Loucy (cell line): ENCODE results near the gene HOXA9.
A peak's percentile ranks its signal among the peaks of the same experiment; 100 is the strongest.

Experiments used
- H2AFZ ChIP-seq: fragments of 200-600 bp; sonication (generic); 2 replicates; pipeline ENCODE4 v1.6.0; 2016; ENCODE audit warnings: antibody characterized with exemption, mild to moderate bottlenecking, low read length, moderate library complexity
- H3F3A ChIP-seq: fragments of 200-600 bp; 2 replicates; pipeline ENCODE4 v1.6.0; 2016; ENCODE audit warnings: antibody characterized with exemption, low read depth, mild to moderate bottlenecking
- H3K27me3 ChIP-seq: fragments of 200-600 bp; sonication (generic); 2 replicates; pipeline ENCODE4 v1.6.1; 2014; ENCODE audit warnings: low read length, mild to moderate bottlenecking; ENCODE audit not compliant: insufficient read depth, poor library complexity, severe bottlenecking
- H3K36me3 ChIP-seq: fragments of 200-600 bp; sonication (generic); 2 replicates; pipeline ENCODE4 v1.6.1; 2016; ENCODE audit warnings: low read length; ENCODE audit not compliant: insufficient read depth
- H3K4me1 ChIP-seq: fragments of 200-600 bp; sonication (generic); 2 replicates; pipeline ENCODE4 v1.5.1; 2014; ENCODE audit warnings: low read length, mild to moderate bottlenecking; ENCODE audit not compliant: insufficient read depth, poor library complexity, severe bottlenecking
- H3K4me2 ChIP-seq: fragments of 200-600 bp; sonication (generic); 2 replicates; pipeline ENCODE4 v1.6.0; 2014; ENCODE audit warnings: antibody characterized with exemption, low read length, low read depth, mild to moderate bottlenecking; ENCODE audit not compliant: poor library complexity, severe bottlenecking
- H3K4me3 ChIP-seq: fragments of 200-600 bp; sonication (generic); 2 replicates; pipeline ENCODE4 v1.5.1; 2014; ENCODE audit warnings: low read length, mild to moderate bottlenecking, mixed read lengths; ENCODE audit not compliant: poor library complexity, severe bottlenecking
- H3K79me2 ChIP-seq: fragments of 200-600 bp; sonication (generic); 2 replicates; pipeline ENCODE4 v1.6.1; 2014; ENCODE audit warnings: low read length; ENCODE audit not compliant: insufficient read depth
- H3K9ac ChIP-seq: fragments of 200-600 bp; sonication (generic); 2 replicates; pipeline ENCODE4 v1.6.0; 2014; ENCODE audit warnings: mild to moderate bottlenecking, low read depth, low read length, moderate library complexity; ENCODE audit not compliant: poor library complexity, severe bottlenecking
- H3K9me2 ChIP-seq: fragments of 200-600 bp; sonication (generic); replicated peaks from 2 replicates; pipeline ENCODE4 v1.6.1; 2016; ENCODE audit warnings: low read depth, low read length, mixed read lengths
- H3K9me3 ChIP-seq: fragments of 200-600 bp; sonication (generic); 2 replicates; pipeline ENCODE4 v1.6.1; 2014; ENCODE audit warnings: mild to moderate bottlenecking, antibody characterized with exemption, low read length, low read depth; ENCODE audit not compliant: insufficient read depth
- H4K20me1 ChIP-seq: fragments of 200-600 bp; sonication (generic); 2 replicates; pipeline ENCODE4 v1.6.0; 2014; ENCODE audit warnings: antibody characterized with exemption, low read length, mild to moderate bottlenecking; ENCODE audit not compliant: insufficient read depth, poor library complexity, severe bottlenecking
- EZH2phosphoT487 ChIP-seq: fragments of 200-600 bp; IDR thresholded peaks from 2 replicates; pipeline ENCODE4 v1.6.1; 2018; ENCODE audit warnings: antibody characterized with exemption, mild to moderate bottlenecking, moderate library complexity, borderline replicate concordance
- TF ChIP-seq, protein P1 (sequence below): fragments of 200-600 bp; sonication (generic); conservative IDR thresholded peaks from 2 replicates; pipeline ENCODE4 v1.5.1; 2014; ENCODE audit warnings: mild to moderate bottlenecking, antibody characterized with exemption, low read length

Gene HOXA9

DNA sequence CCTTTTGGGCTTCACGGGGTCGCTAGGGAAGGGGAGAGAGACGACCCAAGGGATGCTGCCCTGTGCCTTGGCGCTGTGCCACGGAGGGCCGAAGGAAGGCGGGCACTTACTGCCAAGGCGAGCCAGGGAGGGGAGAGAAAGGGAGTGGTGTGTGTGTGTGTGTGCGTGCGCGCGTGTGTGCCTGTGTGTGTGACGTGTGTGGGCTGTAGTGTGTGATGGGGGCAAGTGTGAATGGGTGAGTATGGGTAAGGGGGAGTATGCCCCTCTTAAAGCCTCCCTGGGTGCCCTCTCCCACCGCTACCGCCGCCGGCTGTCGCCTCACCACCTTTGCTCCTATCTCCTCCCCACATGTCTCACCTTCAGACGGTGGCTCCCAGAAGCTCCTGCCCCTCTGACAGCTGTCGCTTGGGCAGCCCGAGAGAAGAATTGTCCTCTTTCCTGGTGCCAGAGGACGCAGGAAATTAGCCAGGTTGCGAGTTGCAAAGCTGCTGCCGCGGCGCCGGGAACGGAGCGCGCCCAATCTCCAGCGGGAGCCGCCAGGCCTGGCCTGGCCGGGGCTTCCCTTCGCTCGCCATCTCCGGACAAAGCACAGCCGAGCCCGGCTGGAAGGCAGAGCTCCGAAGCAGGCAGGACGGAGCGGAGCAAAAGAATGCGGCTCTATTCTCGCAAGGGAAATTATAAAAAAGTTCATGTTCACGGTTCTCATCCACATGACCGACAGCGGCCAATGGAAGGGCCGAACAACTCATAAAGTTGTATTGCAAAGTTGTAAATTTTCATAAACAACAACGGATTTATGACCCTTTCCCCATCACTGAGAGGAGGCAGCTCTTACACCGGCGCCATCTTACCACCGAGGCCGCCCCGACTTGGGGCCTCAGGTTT is 13.2 kb downstream of the HOXA9 start, which contains the start of gene HOXA3:
TSS of gene HOXA3 (minus strand) at position 653 of the 885 bp plus-strand sequence. CDS start 41,943 bp downstream, outside the sequence.
- Histone ChIP-seq H3K79me2 (peaks cover 100% of the 10 kb centered on the region), H3K27me3 (peaks cover 35% of the 10 kb centered on the region), H3K9ac (peak within 1 kb of the TSS; percentile 99)

DNA sequence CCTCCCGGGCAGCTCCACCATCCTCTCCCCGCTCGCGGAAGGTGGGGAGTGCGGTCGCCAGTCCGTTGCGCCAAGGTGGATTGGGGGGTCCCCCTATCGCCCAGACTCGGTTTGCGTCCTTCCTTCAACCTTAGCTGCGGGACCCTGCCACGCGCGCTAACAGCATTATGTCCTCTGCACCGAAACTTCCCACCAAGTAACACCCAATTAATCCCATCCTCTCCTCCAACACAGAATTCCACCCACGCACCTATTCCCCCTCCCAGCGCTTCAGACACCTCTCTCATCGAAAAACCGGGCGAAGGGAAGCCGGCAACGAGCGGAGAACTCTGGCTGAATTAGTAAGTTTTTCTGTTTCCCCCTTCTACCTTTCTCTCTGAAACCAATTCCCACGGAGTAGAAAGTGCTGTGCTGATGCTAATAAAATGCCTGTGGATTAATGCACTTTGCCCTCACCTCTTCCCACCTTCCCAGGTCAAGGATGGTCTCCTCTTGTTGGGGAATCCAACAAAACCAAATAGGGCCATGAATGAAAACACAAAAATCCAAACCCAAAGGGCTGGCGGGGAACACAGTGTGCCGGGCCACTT is 13.9 kb downstream of the HOXA9 start:
- no peaks in the 10 kb centered on the region for H3F3A ChIP-seq
- peak overlapping the region; percentile 91 for H3K4me2 ChIP-seq
- no peak overlapping the region for H2AFZ ChIP-seq
- no peaks in the 10 kb centered on the region for H3K9me3 ChIP-seq
- H3K9ac ChIP-seq, result peak overlapping the region; percentile 99
- no peaks in the 10 kb centered on the region for H3K9me2 ChIP-seq
- TF ChIP-seq EZH2phosphoT487, result no peak
- TF ChIP-seq, protein P1, sequence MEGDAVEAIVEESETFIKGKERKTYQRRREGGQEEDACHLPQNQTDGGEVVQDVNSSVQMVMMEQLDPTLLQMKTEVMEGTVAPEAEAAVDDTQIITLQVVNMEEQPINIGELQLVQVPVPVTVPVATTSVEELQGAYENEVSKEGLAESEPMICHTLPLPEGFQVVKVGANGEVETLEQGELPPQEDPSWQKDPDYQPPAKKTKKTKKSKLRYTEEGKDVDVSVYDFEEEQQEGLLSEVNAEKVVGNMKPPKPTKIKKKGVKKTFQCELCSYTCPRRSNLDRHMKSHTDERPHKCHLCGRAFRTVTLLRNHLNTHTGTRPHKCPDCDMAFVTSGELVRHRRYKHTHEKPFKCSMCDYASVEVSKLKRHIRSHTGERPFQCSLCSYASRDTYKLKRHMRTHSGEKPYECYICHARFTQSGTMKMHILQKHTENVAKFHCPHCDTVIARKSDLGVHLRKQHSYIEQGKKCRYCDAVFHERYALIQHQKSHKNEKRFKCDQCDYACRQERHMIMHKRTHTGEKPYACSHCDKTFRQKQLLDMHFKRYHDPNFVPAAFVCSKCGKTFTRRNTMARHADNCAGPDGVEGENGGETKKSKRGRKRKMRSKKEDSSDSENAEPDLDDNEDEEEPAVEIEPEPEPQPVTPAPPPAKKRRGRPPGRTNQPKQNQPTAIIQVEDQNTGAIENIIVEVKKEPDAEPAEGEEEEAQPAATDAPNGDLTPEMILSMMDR, result no peak
- H3K27me3 ChIP-seq, result peaks cover 35% of the 10 kb centered on the region
- peaks cover 56% of the 10 kb centered on the region for H4K20me1 ChIP-seq
- peaks cover 36% of the 10 kb centered on the region for H3K36me3 ChIP-seq
- peaks cover 100% of the 10 kb centered on the region for H3K79me2 ChIP-seq
- H3K4me3 ChIP-seq, result peak overlapping the region; percentile 94
- H3K4me1 ChIP-seq, result peaks cover 32% of the 10 kb centered on the region

More for the DNA sequence above, 13.2 kb downstream of the HOXA9 start, which contains the start of gene HOXA3:
- Histone ChIP-seq H4K20me1 (peaks cover 49% of the 10 kb centered on the region), H3K4me1 (peaks cover 25% of the 10 kb centered on the region), H3K36me3 (peaks cover 29% of the 10 kb centered on the region), H3K9me3 (no peaks in the 10 kb centered on the region), H3K4me3 (peak within 1 kb of the TSS; percentile 94), H3K4me2 (peak within 1 kb of the TSS; percentile 91), H2AFZ (no peak within 1 kb of the TSS), H3K9me2 (no peaks in the 10 kb centered on the region), H3F3A (no peaks in the 10 kb centered on the region)
- TF ChIP-seq, protein P1, result no peak
- no peak for TF ChIP-seq EZH2phosphoT487

DNA sequence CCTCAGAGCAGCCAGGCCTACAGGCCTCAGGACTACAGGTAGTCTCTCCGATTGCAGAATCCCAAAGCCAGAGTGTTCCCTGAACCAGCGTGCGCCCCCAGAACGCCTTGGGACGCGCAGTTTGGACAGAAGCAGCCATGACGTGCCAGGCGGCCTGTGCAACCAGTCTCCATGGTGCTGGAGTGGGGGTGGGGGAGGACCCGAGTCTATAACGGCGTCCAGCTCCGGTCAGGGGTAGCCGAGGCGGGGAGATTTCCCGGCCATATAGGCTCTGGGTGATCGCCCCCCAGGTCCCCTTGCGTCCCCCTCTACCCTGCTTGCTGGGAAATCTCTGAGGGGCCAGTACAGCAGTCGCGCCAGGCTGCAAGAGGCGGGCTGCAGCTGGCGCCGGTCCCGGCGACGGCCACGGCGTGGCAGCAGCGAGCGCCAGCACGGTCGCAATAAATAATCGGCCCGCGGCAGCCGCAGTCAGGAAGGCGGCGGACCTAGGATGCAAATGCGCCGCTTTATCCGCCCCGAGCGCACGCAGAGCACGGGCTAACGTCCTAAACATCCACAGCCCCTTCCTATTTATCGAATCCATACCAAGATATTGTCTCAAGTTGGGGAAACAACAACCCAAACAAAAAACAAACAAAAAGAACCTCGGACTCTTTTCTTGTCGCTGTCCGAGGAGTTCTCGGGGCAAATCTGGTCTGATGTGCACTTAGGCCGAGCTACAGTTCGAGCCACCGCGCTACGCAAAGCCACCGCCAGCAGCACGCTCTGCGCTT is 14.6 kb downstream of the HOXA9 start:
- peak overlapping the region; percentile 99 for H3K9ac ChIP-seq
- no peaks in the 10 kb centered on the region for H3K9me2 ChIP-seq
- TF ChIP-seq, protein P1, result peak; percentile 70
- TF ChIP-seq EZH2phosphoT487, result no peak
- H3K27me3 ChIP-seq, result peaks cover 35% of the 10 kb centered on the region
- H3K4me1 ChIP-seq, result peaks cover 37% of the 10 kb centered on the region
- H3K4me2 ChIP-seq, result peak overlapping the region; percentile 91
- no peaks in the 10 kb centered on the region for H3K9me3 ChIP-seq
- H4K20me1 ChIP-seq, result peaks cover 63% of the 10 kb centered on the region
- H3K79me2 ChIP-seq, result peaks cover 100% of the 10 kb centered on the region
- H2AFZ ChIP-seq, result no peak overlapping the region
- H3K36me3 ChIP-seq, result peaks cover 43% of the 10 kb centered on the region
- peak overlapping the region; percentile 94 for H3K4me3 ChIP-seq
- no peaks in the 10 kb centered on the region for H3F3A ChIP-seq
